NCI-H1436 treated with DMSO at 0.1 percent for 48 hours (cell line): ENCODE data around the gene ARHGAP25.

Experiments used
- DNase-seq: peaks from one replicate; lab custom pipeline; 2025; lab: John Stamatoyannopoulos, UW

ARHGAP25 gene

GRCh38 chr2:68861330-68861729 lies 126.7 kb downstream of the ARHGAP25 start:
- no peak for DNase-seq

- DNase-seq, result no peak
These were observed 128.3 kb downstream of the ARHGAP25 start for GRCh38 chr2:68862889-68863288.

GRCh38 chr2:68863996-68864395 lies 129.4 kb downstream of the ARHGAP25 start:
- DNase-seq, result no peak

GRCh38 chr2:68865108-68865507 lies 130.5 kb downstream of the ARHGAP25 start:
- no peak for DNase-seq

- DNase-seq, result no peak
These were observed 135.6 kb downstream of the ARHGAP25 start for GRCh38 chr2:68870215-68870614.

- DNase-seq, result no peak
These were observed 136.7 kb downstream of the ARHGAP25 start, which contains the start of gene BMP10 for GRCh38 chr2:68871159-68871764. BMP10 (minus strand) TSS chr2:68871397; CDS start chr2:68871358, 39 bp downstream.
